ENCODE results near the gene PDE8A.

The PDE8A gene

DNA sequence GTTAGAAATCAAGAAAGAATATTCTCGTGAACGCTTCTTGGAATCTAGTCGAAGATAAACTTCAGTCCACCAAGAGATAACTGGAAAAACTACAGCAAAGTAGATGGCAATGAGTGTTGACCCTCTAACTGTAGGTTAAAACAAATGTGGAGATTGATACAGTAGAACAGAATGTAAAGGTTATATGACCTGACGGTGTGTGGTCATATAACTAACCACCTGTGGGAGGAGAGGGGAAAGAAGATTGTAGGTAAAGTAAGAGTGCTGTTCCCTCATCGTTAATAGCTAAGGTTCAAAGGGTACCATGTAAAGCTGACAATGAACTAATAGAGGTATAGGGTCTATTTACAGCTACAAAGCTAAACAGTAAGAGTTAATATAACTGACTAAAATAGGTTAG, 52.6 kb downstream of the PDE8A start:
- DNase-seq (ENCODE audit: low read depth): no peak

DNA sequence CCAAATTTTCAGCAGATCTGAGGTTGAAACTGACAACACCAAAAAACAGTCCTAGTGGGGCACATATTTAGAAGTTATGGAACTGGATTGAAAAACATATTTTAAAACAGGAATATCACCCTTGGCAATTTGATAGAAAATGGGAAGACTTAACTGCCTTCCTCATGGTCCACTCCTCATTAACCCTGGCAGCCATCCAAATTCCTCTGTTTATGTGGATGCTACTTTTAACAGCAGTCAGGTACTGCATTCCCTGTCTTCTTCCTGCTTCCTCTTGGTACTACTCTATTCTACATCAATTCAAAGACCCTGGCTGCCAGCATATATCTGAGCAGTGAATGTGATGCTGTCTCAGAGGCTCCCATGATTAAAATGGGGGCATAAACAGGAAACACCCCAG, 54.3 kb downstream of the PDE8A start:
- DNase-seq (ENCODE audit: low read depth): no peak

DNA sequence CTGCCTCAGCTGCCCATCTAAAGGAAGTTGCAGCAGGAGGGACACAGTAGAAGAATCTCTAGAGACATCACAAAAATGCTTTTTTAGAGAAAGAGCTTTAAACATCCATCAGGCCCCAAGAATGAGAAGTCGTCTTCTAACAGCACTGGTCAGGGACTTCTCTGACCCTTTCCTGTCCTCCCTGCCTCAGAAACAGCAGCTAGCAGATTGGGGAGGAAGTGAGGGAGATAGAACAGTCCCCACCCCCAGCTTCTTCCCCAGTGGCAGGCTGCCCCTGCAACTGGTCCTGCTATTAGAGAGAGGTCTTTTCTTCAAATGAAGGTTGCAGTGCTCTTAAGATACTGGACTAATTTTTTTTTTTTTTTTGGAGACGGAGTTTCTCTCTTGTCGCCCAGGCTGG, 55.1 kb downstream of the PDE8A start:
- no peak for DNase-seq (ENCODE audit: low read depth)

DNA sequence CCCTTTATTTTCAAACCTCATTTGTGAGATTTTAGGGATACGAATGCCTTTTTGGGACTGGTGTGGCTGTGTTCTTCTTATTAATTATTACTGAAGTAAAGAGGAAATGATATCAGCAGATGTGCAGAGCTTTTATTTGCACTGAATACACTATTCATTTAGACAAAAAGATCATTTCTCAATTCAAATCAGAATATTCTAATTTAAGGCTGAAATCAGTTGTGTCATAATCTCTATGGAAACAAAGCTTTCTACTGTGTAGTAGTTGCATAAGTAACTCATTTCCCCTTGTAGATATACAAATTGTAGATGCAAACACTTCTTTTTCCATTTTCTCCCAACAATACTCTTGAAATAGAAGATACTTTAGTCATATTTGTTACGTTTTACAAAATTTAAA, 56.0 kb downstream of the PDE8A start:
- DNase-seq (ENCODE audit: low read depth): no peak

DNA sequence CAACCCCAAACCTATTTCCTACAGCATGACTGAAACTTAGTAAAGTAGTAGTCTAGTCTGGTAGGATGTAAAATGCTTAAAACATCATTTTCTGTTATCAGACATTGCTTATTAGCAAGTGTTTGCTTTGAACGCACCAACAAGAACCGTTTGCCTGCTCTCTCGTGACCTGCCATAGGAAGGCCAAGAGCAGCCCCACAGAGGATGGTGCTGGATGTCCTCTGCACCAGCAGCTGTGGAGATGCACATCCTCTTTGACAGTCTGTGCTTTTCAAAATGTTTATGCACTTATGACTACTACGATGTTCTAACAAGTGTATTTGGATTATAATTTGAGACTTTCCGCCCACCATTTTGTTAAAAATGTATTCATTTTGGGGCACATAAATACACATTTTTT, 59.6 kb downstream of the PDE8A start:
- no peak for DNase-seq (ENCODE audit: low read depth)

DNA sequence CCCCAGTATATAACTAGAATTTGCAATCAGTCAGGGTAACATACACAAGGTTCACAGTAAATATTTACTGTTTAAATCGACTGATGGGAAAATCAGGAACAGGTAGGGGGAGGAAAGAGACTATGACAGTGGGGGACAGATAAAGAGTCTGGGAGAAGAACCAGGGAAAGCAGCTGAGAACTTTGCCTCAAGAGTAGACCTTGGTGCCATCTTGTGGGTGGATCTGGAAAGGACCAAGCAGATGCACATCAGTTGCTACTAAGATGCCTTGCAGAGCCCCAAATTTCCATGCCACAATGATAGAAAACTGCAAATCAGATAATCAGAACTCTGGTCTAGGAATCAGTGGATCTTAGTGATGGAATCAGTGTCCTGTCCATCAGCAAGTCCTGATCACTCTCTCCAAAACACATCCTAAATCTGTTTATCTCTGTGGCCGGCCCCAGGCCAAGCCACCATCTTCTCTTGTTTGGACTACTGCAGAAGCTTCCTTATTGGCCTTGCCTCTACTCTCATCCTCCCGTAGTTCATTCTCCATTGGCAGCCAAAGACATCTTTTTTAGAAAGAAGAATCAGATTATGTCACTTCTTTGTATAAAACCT, 62.7 kb downstream of the PDE8A start:
- no peak for DNase-seq (ENCODE audit: low read depth)

DNA sequence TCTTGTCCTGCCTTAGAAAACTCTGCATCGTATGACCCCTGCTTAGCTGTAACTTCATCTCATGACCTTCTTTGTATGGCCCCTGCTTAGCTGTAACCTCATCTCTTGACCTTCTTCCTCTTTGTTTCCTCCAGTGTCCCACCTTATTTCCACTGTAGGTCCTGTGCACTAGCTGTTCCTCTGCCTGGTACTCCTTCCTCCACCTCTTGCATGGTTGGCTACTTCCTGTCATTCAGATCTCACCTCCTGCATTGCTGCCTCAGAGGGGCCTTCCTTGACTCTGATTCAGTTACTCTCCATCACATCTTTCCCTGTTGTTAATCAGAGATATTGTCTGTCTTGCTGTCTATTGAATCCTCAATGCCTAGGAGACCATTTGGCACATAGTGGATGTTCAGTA, 63.2 kb downstream of the PDE8A start:
- no peak for DNase-seq (ENCODE audit: low read depth)

DNA sequence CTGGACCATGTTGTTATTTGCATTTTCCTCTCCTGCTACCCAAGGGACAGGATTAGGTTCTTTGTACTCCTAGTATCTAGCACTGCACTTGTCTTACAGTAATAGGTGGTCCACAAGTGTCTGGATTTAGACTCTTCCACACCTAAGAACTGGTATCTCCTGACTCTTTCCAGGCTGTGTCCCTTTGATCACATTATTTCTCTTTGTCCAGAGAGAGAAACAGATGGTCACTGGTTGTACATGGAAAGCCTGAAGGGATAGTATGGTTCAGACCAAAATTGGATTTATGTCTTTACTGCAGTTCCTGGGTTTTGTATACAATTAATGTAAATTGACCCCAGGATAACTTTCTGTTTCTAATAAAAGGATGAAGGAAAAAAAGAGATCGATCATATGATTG, 64.0 kb downstream of the PDE8A start:
- no peak for DNase-seq (ENCODE audit: low read depth)

DNA sequence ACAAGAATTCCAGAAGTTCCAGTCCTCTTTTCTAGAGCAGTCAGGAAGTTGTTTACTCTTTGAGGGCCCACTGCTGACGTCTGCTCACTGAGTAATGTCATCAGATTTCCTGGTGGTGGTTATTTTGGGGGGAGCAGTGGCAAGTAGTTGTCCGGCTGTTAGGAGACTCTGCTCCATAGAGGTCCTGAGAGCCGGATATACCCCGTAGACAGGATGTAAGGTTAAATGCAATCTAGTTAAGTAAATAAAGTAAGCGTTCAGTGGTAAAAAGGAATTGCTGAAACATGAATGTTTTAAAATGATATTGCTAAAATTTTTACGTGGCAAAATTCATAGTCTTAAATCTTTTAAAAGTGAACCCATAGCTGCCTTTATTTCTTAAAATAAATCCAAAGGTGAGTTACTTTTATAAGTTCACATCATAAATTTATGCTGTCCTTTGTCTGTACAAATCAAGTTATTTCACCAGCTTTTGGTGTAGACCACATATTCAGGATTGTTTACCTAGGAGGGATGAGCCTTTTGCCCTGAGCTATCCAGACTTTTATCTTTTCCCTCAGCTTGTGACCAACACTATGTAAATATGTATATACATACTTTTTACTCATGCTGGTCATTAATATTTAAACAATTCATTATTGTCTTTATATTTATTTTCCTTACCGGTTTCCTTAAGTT, 65.8 kb downstream of the PDE8A start:
- no peak for DNase-seq (ENCODE audit: low read depth)

DNA sequence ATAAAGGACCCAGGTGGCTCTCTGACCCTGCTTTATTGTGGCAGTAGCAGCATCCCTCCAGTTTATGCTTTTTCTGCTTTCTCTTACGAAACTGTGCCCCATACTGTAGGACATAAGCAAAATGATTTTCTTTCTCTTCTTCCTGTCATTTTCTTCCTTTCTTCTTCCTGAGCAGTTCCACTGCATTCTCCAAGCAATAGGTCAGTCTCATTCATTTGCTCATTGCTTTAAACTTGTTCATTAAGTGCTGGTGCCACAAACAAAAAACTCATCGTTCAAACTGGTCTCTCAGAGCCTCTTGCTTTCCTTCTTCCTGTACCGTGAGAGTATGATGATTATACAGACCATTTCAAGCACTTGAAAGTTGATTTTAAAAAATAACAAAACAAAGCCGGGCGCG, 66.8 kb downstream of the PDE8A start:
- DNase-seq (ENCODE audit: low read depth): no peak

DNA sequence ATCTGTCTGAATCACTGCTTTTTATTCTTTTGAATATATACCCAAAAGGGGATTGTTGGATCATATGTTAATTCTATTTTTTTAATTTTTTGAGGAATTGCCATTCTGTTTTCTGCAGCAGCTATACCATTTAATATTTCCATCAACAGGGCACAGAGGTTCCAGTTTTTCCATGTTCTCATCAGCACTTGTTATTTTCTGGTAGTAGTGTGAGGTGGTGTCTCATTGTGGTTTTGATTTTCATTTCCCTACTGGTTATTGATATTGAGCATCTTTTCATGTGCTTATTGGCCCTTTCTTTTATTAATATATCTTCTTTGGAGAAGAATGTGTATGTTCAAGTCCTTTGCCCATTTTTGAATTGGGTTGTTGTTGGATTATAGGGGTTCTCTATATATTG, 68.1 kb downstream of the PDE8A start:
- no peak for DNase-seq (ENCODE audit: low read depth)

DNA sequence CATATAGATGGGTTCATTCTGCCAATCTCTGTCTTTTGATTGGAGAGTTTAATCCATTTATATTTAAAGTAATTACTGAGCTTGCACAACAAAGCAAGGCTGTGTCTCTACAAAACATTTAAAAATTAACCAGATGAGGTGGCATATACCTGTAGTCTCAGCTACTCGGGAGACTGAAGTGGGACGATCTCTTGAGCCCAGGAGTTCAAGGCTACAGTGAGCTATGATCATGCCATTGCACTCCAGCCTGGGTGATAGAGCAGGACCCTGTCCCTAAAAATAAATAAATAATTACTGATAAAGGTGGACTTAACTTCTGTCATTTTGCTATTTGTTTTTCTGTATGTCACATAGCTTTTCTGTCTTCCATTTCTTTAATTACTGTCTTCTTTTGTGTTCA, 78.1 kb downstream of the PDE8A start:
- DNase-seq (ENCODE audit: low read depth): no peak

DNA sequence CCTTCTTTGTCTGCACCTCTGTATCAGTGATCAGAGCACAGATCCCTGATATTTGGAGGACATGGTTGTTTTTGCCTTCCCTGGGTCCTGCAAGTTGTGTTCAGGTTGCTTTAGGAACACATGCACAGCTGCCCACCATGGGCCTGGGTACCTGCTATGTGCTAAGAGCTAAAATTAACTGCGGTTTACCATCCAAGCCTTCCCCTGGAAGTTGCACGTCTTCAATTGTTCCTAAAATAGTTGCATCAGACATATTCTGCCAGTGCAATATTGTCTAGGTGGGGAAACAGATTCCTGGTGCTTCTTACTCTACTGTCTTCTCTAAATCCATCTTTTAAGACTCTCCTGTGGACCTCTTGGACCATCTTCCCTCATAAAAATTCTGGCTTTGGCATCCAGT, 80.9 kb downstream of the PDE8A start:
- DNase-seq (ENCODE audit: low read depth): no peak

DNA sequence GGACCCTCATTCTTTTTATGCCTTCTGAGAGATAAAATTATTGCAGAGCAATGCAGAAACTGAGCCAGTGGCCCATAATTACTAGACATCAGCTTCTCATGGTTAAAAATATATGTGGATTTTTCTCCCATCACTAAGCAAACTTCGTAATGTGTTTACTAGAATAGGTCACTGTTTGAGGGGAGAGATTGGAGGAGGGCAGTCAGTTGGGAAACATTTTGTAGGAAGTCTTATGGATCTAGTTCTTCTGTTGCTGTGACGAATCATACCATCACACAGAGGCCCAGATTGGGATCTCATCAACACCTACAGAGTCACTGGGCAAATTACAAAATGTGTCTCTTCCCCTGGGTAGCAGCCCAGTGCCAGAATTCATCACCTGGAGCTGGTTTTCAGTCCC, 81.4 kb downstream of the PDE8A start:
- DNase-seq (ENCODE audit: low read depth): no peak

DNA sequence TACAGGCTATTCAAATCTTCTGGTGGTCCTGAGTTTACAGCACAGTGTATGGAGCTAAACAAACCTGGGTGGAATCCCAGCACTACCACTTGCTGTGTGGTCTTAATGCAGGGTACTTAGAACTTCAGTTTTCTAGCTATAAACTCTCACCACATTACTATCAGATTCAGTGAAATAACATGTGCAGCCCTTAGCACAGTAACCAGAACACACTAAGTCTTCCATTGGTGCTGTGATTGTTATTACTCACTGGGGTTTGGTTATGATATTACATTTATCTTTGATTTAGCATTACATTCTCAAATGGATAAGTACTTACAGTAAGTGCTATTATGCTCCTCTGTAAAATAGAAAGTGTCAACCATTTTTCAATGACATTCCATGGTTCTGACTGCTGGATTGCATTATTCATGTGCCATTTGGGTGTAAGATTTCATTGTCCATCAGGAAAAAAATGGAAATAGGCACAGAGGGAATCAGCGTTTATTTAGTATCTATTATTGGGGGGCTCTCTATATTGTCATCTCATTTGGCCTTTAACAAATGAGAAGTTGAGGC, 81.9 kb downstream of the PDE8A start:
- DNase-seq (ENCODE audit: low read depth): no peak

DNA sequence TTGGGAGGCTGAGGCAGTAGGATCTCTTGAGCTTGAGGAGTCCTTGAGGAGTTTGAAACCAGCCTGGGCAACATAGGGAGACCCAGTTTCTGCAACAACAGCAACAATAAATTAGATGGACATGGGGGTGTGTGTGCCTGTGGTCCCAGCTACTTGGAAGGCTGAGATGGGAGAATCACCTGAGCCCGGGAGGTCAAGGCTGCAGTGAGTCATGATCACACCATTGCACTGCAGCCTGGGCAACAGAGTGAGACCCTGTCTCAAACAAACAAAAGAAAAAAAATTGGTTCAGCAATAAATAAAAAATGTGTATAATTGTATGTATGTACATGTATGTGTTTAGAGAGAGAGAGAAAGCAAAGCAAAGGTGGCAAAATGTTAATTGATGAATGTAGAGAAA, 83.1 kb downstream of the PDE8A start:
- no peak for DNase-seq (ENCODE audit: low read depth)

DNA sequence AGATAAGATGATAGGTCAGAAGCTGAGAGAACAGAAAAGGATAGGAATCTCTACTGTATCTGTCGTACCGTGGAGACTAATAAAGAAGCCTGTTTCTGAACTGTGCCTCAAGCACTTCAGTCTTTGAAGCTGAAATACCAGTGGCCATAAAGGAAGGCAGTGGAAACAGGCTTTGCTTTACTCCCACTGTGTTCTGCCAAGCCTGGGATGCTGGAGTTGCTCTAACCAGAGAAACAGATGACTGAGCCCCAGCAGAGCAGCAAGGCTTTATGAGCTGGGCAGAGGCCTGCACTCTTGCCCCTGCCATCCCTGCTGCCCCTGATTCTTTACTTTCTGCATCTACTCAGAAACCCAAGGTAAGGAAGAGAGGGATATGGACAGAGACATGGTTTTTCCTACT, 89.4 kb downstream of the PDE8A start:
- no peak for DNase-seq (ENCODE audit: low read depth)

DNA sequence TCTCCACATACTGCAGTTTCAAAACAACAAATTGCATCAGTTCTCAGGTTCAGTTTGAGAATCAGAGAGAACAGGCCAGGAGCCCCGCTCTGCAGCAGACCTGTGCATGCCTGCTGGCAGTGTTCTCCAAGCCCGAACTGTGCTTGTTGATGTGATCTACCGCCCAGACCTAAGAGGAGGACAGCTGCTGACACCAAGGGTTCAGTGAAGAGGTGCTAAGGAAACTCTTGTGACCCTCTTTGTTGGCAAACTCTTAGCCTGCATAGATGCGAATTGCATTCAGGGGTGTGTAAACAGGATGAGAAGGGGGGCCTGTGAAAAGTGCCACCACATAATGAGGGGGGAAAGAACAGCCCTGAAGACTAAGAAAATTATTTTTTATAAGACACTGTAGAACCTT, 89.8 kb downstream of the PDE8A start:
- DNase-seq (ENCODE audit: low read depth): no peak

DNA sequence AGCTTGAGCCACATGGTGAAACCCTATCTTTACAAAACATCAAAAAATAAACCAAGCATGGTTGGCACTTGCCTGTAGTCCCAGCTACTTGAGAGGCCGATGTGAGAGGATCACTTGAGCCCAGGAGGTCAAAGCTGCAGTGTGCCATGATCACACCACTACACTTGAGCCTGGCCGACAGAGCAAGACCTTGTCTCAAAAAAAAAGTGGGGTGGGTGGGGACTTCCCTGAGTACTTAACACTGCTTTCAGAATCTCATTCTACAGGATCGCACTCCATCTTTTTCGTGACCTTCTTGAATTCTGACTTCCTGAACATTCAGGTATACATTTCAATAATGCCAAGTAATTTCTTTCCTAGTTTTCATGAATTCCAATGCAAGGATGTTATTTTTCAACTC, 91.3 kb downstream of the PDE8A start:
- no peak for DNase-seq (ENCODE audit: low read depth)

DNA sequence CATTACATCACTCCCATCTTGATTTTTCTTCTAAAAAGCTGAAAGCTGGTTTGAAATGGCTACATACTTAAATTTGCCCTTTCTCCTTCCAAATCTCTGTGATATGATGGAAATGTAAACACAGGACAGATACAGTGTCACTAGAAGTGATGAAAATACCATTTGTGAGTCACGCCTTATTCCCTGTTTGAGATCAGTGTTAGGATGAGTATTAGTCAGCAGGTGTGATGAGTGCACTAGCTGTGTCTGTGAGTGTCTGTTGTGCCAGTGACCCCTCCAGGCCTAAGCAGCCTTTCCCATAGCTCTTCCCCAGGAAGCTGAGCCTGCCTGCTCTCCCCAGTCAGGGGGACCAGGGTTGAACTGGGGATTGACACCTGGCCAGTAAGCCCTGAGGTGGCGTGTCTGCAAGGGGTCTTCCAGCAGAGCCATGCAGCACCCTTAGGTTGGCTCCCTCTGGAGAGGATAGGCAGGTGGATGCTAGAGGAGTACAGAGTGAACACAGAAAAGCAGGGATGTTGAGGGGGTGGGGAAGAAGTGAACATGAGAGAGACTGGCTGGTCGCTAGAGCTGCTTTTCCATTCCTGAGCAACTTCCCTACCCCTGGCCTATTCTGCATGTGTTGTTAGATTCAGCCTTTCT, 92.0 kb downstream of the PDE8A start:
- DNase-seq (ENCODE audit: low read depth): no peak

DNA sequence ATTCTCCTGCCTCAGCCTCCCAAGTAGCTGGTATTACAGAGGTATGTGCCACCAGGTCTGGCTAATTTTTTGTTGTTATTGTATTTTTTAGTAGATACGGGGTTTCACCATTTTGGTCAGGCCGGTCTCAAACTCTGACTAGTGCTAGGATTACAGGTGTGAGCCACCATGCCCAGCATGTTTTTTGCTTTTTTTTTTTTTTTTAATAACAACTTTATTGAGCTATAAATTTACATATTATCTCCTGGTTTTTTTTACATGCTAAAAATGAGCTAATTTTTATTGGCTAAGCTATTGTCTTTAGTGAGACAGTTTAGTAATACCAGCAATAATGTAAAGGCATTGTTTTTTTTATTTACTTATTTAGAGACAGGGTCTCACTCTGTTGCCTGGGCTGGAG, 105.2 kb downstream of the PDE8A start:
- no peak for DNase-seq (ENCODE audit: low read depth)

DNA sequence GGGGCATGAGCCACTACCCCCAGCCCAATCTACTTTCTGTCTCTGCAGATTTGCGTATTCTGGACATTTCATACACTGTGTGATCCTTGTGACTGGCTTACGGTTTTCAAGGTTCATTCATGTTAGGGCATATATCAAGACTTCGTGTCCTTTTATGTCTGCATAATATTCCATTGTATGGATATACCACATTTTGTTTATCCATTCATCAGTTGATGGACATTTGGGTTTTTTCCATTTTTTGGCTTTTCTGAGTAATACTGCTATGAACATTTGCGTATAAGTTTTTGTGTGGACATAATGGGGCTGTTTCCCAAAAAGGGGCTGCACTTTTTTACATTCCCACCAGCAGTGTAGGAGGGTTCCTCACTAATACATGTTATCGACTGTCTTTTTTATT, 106.6 kb downstream of the PDE8A start:
- no peak for DNase-seq (ENCODE audit: low read depth)

DNA sequence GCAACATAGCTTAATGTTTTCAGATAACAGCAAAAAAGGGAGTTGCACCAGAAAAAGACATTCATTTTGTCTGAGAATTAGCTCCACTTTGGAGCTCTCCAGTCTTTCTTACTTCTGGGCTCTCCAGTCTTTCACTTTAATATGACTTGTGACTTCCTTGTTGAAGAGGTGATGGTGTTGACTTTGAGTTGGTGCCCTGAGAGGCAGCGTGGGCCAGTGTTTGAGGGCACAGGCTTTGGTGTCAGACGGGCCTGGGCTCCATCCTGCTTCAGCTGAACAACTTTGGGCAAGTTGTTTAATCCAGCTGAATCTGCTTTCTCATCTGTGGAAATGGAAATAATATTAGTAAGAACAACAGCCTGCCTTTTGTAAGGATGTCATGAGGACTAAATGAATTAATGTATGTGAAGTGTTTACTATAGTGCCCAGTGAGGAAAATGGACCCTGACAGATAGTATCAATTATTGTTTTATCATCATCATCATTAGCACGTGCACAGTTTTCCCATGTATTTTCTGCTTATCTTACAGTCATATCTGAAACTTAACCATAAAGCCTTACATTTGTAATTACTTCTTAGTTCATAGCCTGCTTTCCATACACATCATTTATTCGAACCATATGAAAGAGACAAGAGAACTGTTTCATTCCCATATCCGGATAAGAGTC, 108.4 kb downstream of the PDE8A start:
- no peak for DNase-seq (ENCODE audit: low read depth)

All from activated T-helper 9 cell treated with anti-CD3 and anti-CD28 coated beads, Interleukin-2, amount 50 U/mL, for 16 hours (primary cell).